SH-SY5Y (cell line): Measurements from ENCODE around the gene LRP8.

Experiments used
- GATA2 ChIP-seq: IDR thresholded peaks from 2 replicates; pipeline ENCODE4 v1.6.1; 2011; ENCODE audit warnings: mild to moderate bottlenecking, low read depth, low read length
- GATA3 ChIP-seq: IDR thresholded peaks from 2 replicates; pipeline ENCODE4 v1.6.1; 2011; ENCODE audit warnings: low read depth, mild to moderate bottlenecking, low read length, moderate library complexity

DNA sequence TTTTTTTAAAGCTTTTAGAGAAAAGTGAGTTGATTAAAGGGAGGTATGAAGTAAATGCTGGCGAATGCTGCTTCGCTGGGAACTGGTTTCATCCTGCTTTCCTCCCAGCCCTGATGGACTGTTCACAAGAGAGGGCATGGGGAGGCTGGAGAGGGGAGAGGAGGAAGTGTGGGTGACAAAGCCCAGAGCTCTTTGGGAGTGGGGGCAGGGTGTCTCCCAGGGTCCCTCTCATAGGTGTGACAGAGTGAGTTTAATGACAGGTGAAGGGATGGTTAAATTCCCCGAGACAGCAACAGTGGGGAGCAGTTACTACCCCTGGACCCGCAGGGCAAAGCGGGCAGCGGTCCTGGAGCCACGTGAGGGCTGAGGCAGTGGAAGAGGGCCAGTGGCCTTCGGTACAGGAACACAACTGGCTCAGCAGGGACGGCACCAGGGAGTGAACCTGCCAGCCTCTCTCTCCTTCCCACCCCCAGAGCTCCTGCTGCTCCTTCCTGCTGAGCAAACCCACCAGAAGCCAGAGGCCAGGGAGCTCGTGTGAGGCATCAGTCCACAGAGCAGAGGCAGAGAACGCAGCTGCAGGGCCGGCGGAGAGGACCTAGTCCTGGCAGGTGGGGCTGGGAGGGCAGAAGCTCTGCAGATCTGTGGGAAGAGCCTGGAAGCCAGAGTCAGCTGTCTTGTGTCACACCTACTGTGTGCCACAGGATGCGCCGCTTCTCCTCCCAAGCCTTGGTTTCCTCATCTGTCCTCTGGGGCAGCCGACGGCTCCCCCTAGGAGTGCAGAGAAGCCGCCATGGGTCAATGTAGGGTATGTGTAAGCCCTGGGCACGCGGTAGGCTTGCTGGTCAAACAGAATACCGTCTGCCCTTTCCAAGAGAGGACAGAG is 20.9 kb upstream of the LRP8 start:
- TF ChIP-seq GATA3 (no peak), GATA2 (no peak)
